Adrenal gland (tissue), 5 donors: ENCODE data around the gene SLC35A5.

Source experiments
- CTCF ChIP-seq, 6 experiments: fragments of 450-650 bp in 4 of 6; fragments of 200-600 bp in 2 of 6; sonication (generic) in 1 of 6; IDR thresholded peaks; 1 replicate in 5 of 6; 2 replicates in 1 of 6; pipeline versions ENCODE4 v1.5.1 to v1.8.0; 2016 to 2021; ENCODE audit warnings: antibody characterized with exemption in 6 of 6, mild to moderate bottlenecking in 2 of 6, moderate library complexity in 1 of 6
- POLR2A ChIP-seq, 2 donors: fragments of 450-650 bp; IDR thresholded peaks; one replicate each; pipeline ENCODE4 v1.6.1; 2017; ENCODE audit warnings: antibody characterized with exemption in 2 of 2, mild to moderate bottlenecking in 2 of 2, moderate library complexity in 1 of 2
- donor health status: DM: no; HTN: no; CAD: no.

GRCh38 chr3:112615989-112616731 lies 54.3 kb downstream of the SLC35A5 start:
- TF ChIP-seq CTCF (IDR thresholded peaks at IDR 0.05) (no peak), POLR2A (IDR thresholded peaks at IDR 0.05) (no peak)
